Measurements from ENCODE around the gene TMPRSS13. TPM values are rescaled to one million over a fixed set of nuclear protein-coding genes. Genes with fewer than 3 reads are reported as not detected.

TMPRSS13 gene
- total and polyA plus RNA-seq, 2 of the 13 experiments (the other 11 are each of a cell fraction or from before 2014, with no cell fraction given): not detected

DNA sequence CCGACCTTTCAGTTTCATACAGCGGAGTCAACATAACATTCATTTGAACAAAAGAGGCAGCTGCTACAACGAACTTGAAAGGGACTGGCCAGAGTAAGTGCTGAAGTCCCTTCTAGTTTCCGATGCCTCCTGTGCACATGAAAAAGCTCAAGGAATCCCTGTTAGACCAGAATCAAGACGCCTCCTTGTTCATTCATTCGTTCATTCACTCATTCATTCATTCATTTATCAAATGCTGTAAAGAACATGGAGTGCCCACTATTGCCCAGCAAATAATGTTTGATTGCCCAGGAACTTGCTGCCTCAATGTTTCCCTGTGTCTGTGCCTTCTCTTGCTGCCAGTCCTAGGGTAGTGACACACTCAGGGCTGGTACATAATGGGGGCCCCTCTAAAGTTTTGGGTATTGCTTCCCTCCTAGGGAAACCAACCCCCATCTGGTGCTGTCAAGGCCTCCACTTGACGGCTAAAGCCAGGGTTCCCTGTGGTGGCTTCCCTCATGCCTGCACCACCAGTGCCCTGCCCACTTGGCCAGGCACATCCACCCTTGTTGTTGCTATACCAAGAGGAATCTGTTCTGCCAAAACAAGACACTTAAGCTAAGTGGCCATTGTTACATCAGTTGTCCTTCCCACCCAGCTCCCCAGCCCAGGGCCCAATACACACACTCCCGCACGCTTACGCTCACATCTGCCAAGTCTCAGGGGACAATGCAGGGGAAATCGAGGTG, 3.8 kb downstream of the TMPRSS13 start (continued):
- TF ChIP-seq, protein P1, sequence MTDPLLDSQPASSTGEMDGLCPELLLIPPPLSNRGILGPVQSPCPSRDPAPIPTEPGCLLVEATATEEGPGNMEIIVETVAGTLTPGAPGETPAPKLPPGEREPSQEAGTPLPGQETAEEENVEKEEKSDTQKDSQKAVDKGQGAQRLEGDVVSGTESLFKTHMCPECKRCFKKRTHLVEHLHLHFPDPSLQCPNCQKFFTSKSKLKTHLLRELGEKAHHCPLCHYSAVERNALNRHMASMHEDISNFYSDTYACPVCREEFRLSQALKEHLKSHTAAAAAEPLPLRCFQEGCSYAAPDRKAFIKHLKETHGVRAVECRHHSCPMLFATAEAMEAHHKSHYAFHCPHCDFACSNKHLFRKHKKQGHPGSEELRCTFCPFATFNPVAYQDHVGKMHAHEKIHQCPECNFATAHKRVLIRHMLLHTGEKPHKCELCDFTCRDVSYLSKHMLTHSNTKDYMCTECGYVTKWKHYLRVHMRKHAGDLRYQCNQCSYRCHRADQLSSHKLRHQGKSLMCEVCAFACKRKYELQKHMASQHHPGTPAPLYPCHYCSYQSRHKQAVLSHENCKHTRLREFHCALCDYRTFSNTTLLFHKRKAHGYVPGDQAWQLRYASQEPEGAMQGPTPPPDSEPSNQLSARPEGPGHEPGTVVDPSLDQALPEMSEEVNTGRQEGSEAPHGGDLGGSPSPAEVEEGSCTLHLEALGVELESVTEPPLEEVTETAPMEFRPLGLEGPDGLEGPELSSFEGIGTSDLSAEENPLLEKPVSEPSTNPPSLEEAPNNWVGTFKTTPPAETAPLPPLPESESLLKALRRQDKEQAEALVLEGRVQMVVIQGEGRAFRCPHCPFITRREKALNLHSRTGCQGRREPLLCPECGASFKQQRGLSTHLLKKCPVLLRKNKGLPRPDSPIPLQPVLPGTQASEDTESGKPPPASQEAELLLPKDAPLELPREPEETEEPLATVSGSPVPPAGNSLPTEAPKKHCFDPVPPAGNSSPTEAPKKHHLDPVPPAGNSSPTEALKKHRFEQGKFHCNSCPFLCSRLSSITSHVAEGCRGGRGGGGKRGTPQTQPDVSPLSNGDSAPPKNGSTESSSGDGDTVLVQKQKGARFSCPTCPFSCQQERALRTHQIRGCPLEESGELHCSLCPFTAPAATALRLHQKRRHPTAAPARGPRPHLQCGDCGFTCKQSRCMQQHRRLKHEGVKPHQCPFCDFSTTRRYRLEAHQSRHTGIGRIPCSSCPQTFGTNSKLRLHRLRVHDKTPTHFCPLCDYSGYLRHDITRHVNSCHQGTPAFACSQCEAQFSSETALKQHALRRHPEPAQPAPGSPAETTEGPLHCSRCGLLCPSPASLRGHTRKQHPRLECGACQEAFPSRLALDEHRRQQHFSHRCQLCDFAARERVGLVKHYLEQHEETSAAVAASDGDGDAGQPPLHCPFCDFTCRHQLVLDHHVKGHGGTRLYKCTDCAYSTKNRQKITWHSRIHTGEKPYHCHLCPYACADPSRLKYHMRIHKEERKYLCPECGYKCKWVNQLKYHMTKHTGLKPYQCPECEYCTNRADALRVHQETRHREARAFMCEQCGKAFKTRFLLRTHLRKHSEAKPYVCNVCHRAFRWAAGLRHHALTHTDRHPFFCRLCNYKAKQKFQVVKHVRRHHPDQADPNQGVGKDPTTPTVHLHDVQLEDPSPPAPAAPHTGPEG (CRISPR knock-in tag; IDR thresholded peaks at IDR 0.05): no peak
- TF ChIP-seq RFXANK (CRISPR knock-in tag; IDR thresholded peaks at IDR 0.05): no peak

- Histone ChIP-seq H4K20me1 (ENCODE audit: insufficient read depth, low read length) (no peaks in the 10 kb centered on the region), H3K27me3 (ENCODE audit: control insufficient read depth in 1 of 2, insufficient read depth in 2 of 2, low read length in 2 of 2) (peaks cover 2 to 26% of the 10 kb centered on the region in 2 experiments; a peak in 4 of 5 replicates), H3K27ac (ENCODE audit: extremely low read length, insufficient read depth, low read length) (no peak overlapping the region), H3K4me1 (ENCODE audit: insufficient read depth, low read length) (no peaks in the 10 kb centered on the region), H3K4me2 (ENCODE audit: low read depth, low read length) (no peak overlapping the region), H3K36me3 (replicated peaks in 1 of 2; ENCODE audit: control insufficient read depth in 1 of 2, insufficient read depth in 2 of 2, low read length in 2 of 2) (no peaks in the 10 kb centered on the region), H3K9ac (ENCODE audit: insufficient read depth, low read depth, low read length) (no peak overlapping the region), H3K4me3 (replicated peaks in 1 of 3; ENCODE audit: insufficient read depth in 1 of 3, low read depth in 2 of 3, low read length in 3 of 3) (no peak overlapping the region), H3K79me2 (ENCODE audit: insufficient read depth, low read length) (no peaks in the 10 kb centered on the region), H2AFZ (ENCODE audit: low read length) (no peak overlapping the region), H3K9me3 (ENCODE audit: low read length) (no peaks in the 10 kb centered on the region)
- CTCF ChIA-PET (ENCODE audit: low intra/inter-chr PET ratio, low total read pairs): no interaction called here
- intact Hi-C loops (cut with micrococcal nuclease; ENCODE audit: unreplicated experiment) (no loop called here), in situ Hi-C loops (cut with HindIII; ENCODE audit: extremely low pct_ligation_motif_present, low pct_unique_long_range_greater_than_20kb) (loop anchor here (25.0 kb wide), 1 partner anchor 487 kb away; no protein-coding TSS in a partner anchor)
- POLR2A ChIA-PET: no interaction called here
- BruUV-seq (replicated peaks): no TSS peak
- 0% methylated on average over 5 of the region's 11 CpGs for WGBS (ENCODE audit: low lambda C conversion rate)
- no peak for DNase-seq (ENCODE audit: low spot score)
- no peak for ATAC-seq
- no peak for FAIRE-seq
- no peak for TF ChIP-seq ZNF207 (IDR thresholded peaks at IDR 0.05; ENCODE audit: borderline replicate concordance)
- TF ChIP-seq, protein P2, sequence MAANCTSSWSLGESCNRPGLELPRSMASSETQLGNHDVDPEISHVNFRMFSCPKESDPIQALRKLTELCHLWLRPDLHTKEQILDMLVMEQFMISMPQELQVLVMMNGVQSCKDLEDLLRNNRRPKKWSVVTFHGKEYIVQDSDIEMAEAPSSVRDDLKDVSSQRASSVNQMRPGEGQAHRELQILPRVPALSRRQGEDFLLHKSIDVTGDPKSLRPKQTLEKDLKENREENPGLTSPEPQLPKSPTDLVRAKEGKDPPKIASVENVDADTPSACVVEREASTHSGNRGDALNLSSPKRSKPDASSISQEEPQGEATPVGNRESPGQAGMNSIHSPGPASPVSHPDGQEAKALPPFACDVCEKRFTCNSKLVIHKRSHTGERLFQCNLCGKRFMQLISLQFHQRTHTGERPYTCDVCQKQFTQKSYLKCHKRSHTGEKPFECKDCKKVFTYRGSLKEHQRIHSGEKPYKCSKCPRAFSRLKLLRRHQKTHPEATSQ (CRISPR knock-in tag; IDR thresholded peaks at IDR 0.05; ENCODE audit: borderline replicate concordance): no peak
These were observed 4.5 kb downstream of the TMPRSS13 start for GRCh38 chr11:117924631-117925170.

All from HepG2 (cell line).